Uterine smooth muscle cell (primary cell): ENCODE results near the gene PSG5. TPM values are rescaled to one million over a fixed set of nuclear protein-coding genes. Genes with fewer than 3 reads are reported as not detected.

ENCODE experiments used
- total RNA-seq: library from RNA; depleted of rRNA; stranded (reverse); fragments of >200 nt; gene quantifications from 2 replicates; pipeline ENCODE4 v1.2.3, GENCODE V29; 2014

PSG5 gene
- 3.2 and 5.0 TPM in 2 replicates for total RNA-seq

GRCh38 chr19:43186311-43186935 is at the start of gene PSG5:
TSS of gene PSG5 (minus strand) at chr19:43186536. CDS start at chr19:43186405, 131 bp downstream.

GRCh38 chr19:43205471-43206105 is 19.3 kb upstream of the PSG5 start, which contains the start of gene PSG4:
TSS of gene PSG4 (minus strand) at chr19:43205638. CDS start at chr19:43205536, 102 bp downstream.

Other genes with a start within 250 kb of the PSG5 start
- gene PSG7, start 249.3 kb downstream of the PSG5 start, total RNA-seq = not detected in 2 replicates
- gene PSG11, start 160.1 kb downstream of the PSG5 start, total RNA-seq = 0.11 TPM in 1 of 2 replicates, not detected in the other
- gene PSG2, start 103.8 kb downstream of the PSG5 start, total RNA-seq = 0.12 TPM in 1 of 2 replicates, not detected in the other
- 9.7 and 16.0 TPM in 2 replicates for gene PSG4, start 19.1 kb upstream of the PSG5 start, total RNA-seq
- 0.11 and 0.12 TPM in 2 replicates for gene PSG9, start 83.0 kb upstream of the PSG5 start, total RNA-seq
- gene CD177, start 167.2 kb upstream of the PSG5 start, total RNA-seq = 0.25 and 0.55 TPM in 2 replicates
- not detected in 2 replicates for gene TEX101, start 228.4 kb upstream of the PSG5 start, total RNA-seq